Measurements from ENCODE around the gene TWIST2.
A peak's percentile ranks its signal among the peaks of the same experiment; 100 is the strongest.

TWIST2 gene

GRCh38 chr2:238857959-238858358 lies 10.1 kb downstream of the TWIST2 start:
- no peak for FAIRE-seq

GRCh38 chr2:238859636-238860347 lies 11.9 kb downstream of the TWIST2 start:
- no peak for FAIRE-seq

- FAIRE-seq: no peak
Measured at GRCh38 chr2:238861013-238861730, 13.3 kb downstream of the TWIST2 start.

GRCh38 chr2:238861766-238862315 lies 14.0 kb downstream of the TWIST2 start:
- FAIRE-seq: no peak

GRCh38 chr2:238862701-238863100 lies 14.8 kb downstream of the TWIST2 start:
- no peak for FAIRE-seq

GRCh38 chr2:238863231-238863630 lies 15.3 kb downstream of the TWIST2 start:
- FAIRE-seq: no peak

GRCh38 chr2:238863749-238864206 lies 15.9 kb downstream of the TWIST2 start:
- no peak for FAIRE-seq

GRCh38 chr2:238864207-238865014 lies 16.5 kb downstream of the TWIST2 start:
- peak; percentile 80 for FAIRE-seq

GRCh38 chr2:238865015-238865719 lies 17.3 kb downstream of the TWIST2 start:
- no peak for FAIRE-seq

- FAIRE-seq: no peak
Measured at GRCh38 chr2:238865744-238866355, 18.0 kb downstream of the TWIST2 start.

- no peak for FAIRE-seq
Measured at GRCh38 chr2:238866656-238867277, 18.9 kb downstream of the TWIST2 start.

GRCh38 chr2:238868067-238868524 lies 20.2 kb downstream of the TWIST2 start:
- FAIRE-seq: no peak

- FAIRE-seq: no peak
Measured at GRCh38 chr2:238868616-238869292, 20.9 kb downstream of the TWIST2 start.

- FAIRE-seq: no peak
Measured at GRCh38 chr2:238869293-238870124, 21.6 kb downstream of the TWIST2 start.

GRCh38 chr2:238870261-238870660 lies 22.4 kb downstream of the TWIST2 start:
- no peak for FAIRE-seq

- no peak for FAIRE-seq
Measured at GRCh38 chr2:238872026-238872425, 24.1 kb downstream of the TWIST2 start.

GRCh38 chr2:238872628-238873380 lies 24.9 kb downstream of the TWIST2 start:
- FAIRE-seq: no peak

GRCh38 chr2:238873381-238873801 lies 25.5 kb downstream of the TWIST2 start:
- no peak for FAIRE-seq

GRCh38 chr2:238873841-238874240 lies 26.0 kb downstream of the TWIST2 start:
- no peak for FAIRE-seq
